Neuronal stem cell (in vitro differentiated cells): Measurements from ENCODE around the gene KANSL1.

Source experiments
- DNase-seq: peaks from one replicate; pipeline ENCODE4 v3.0.0-alpha.2; 2013; ENCODE audit warnings: low spot score
- H2AFZ ChIP-seq: one replicate; pipeline ENCODE4 v1.6.1; 2013; ENCODE audit warnings: mild to moderate bottlenecking, low read length, inconsistent platforms
- H2AK5ac ChIP-seq: 2 replicates; pipeline ENCODE4 v1.6.1; 2013; ENCODE audit warnings: low read depth, mild to moderate bottlenecking, inconsistent platforms, low read length, moderate library complexity, mixed read lengths
- H2BK120ac ChIP-seq: 2 replicates; pipeline ENCODE4 v1.6.1; 2013; ENCODE audit warnings: low read depth, mild to moderate bottlenecking, inconsistent platforms, low read length, moderate library complexity, mixed read lengths
- H2BK12ac ChIP-seq: one replicate; pipeline ENCODE4 v1.6.1; 2013; ENCODE audit warnings: low read length, inconsistent platforms
- H2BK15ac ChIP-seq: 2 replicates; pipeline ENCODE4 v1.6.1; 2013; ENCODE audit warnings: mild to moderate bottlenecking, low read length, inconsistent platforms, mixed read lengths
- H2BK5ac ChIP-seq: one replicate; pipeline ENCODE4 v1.6.1; 2013; ENCODE audit warnings: inconsistent platforms, mild to moderate bottlenecking, low read length, moderate library complexity
- H3K14ac ChIP-seq: one replicate; pipeline ENCODE4 v1.6.1; 2013; ENCODE audit warnings: low read length, inconsistent platforms
- H3K18ac ChIP-seq: 2 replicates; pipeline ENCODE4 v1.6.1; 2013; ENCODE audit warnings: low read length, inconsistent platforms
- H3K23ac ChIP-seq: 2 replicates; pipeline ENCODE4 v1.6.1; 2013; ENCODE audit warnings: low read depth, mild to moderate bottlenecking, mixed read lengths, low read length, inconsistent platforms; ENCODE audit not compliant: poor library complexity
- H3K27ac ChIP-seq: replicated peaks from 3 replicates; pipeline ENCODE4 v1.5.1; 2013; ENCODE audit warnings: low read length, inconsistent platforms
- H3K27me3 ChIP-seq, 3 experiments: 2 replicates each; pipeline ENCODE4 v1.6.1; 2013; ENCODE audit warnings: low read length in 3 of 3, mild to moderate bottlenecking in 2 of 3, inconsistent platforms in 1 of 3, low read depth in 1 of 3, mixed read lengths in 1 of 3, moderate library complexity in 1 of 3; ENCODE audit not compliant: control insufficient read depth in 3 of 3, insufficient read depth in 3 of 3
- H3K36me3 ChIP-seq, 2 donors: replicated peaks in 1 of 2; 2 replicates each; pipeline ENCODE4 v1.6.1; 2013; ENCODE audit warnings: low read length in 2 of 2; ENCODE audit not compliant: control insufficient read depth in 2 of 2, insufficient read depth in 2 of 2
- H3K4ac ChIP-seq: 2 replicates; pipeline ENCODE4 v1.6.1; 2013; ENCODE audit warnings: inconsistent platforms, mild to moderate bottlenecking, low read length, moderate library complexity
- H3K4me1 ChIP-seq, 2 donors: 1 replicate in 1 of 2; 2 replicates in 1 of 2; pipeline ENCODE4 v1.6.1; 2013; ENCODE audit warnings: low read length in 2 of 2, low read depth in 1 of 2; ENCODE audit not compliant: control insufficient read depth in 2 of 2, insufficient read depth in 1 of 2
- H3K4me2 ChIP-seq: one replicate; pipeline ENCODE4 v1.6.1; 2013; ENCODE audit warnings: mild to moderate bottlenecking, low read length, inconsistent platforms; ENCODE audit not compliant: insufficient read depth, poor library complexity, severe bottlenecking
- H3K4me3 ChIP-seq, 2 donors: 2 replicates each; pipeline ENCODE4 v1.5.1; 2013; ENCODE audit warnings: low read length in 2 of 2, mild to moderate bottlenecking in 2 of 2, inconsistent platforms in 1 of 2, moderate library complexity in 1 of 2
- H3K79me1 ChIP-seq: one replicate; pipeline ENCODE4 v1.6.1; 2013; ENCODE audit warnings: low read depth, mild to moderate bottlenecking, inconsistent platforms, low read length, moderate library complexity
- H3K9ac ChIP-seq: one replicate; pipeline ENCODE4 v1.6.1; 2013; ENCODE audit warnings: mild to moderate bottlenecking, low read depth, low read length, inconsistent platforms; ENCODE audit not compliant: poor library complexity
- H3K9me3 ChIP-seq, 2 donors: replicated peaks in 1 of 2; 2 replicates each; pipeline versions ENCODE3 to v1.6.1; 2013; ENCODE audit warnings: low read length in 2 of 2, mild to moderate bottlenecking in 2 of 2, inconsistent platforms in 1 of 2, low read depth in 1 of 2, mixed read lengths in 1 of 2, moderate library complexity in 1 of 2; ENCODE audit not compliant: control insufficient read depth in 2 of 2, insufficient read depth in 1 of 2
- H4K8ac ChIP-seq: one replicate; pipeline ENCODE4 v1.6.1; 2013; ENCODE audit warnings: low read depth, mild to moderate bottlenecking, inconsistent platforms, low read length, moderate library complexity
- H4K91ac ChIP-seq: one replicate; pipeline ENCODE4 v1.6.1; 2013; ENCODE audit warnings: low read length, low read depth, mild to moderate bottlenecking, inconsistent platforms; ENCODE audit not compliant: poor library complexity
- WGBS, 2 donors: extraction: QIAGEN DNeasy Blood & Tissue Kit; methylation state at CpG; one replicate each; pipeline ENCODE4 v1.1.7; 2013; ENCODE audit warnings: missing lambda C conversion rate in 2 of 2, mixed read lengths in 1 of 2; ENCODE audit not compliant: insufficient read length in 2 of 2, insufficient replicate concordance in 1 of 2; ENCODE audit errors: extremely low coverage in 2 of 2; 5-methylcytosine and 5-hydroxymethylcytosine counted together

KANSL1 gene

GRCh38 chr17:46078675-46079074, 114.6 kb downstream of the KANSL1 start:
- Histone ChIP-seq H3K27ac (no peak overlapping the region), H2AFZ (no peak overlapping the region), H3K18ac (no peak overlapping the region), H3K9ac (no peak overlapping the region), H2BK15ac (no peak overlapping the region), H2AK5ac (no peak overlapping the region), H3K79me1 (no peaks in the 10 kb centered on the region), H2BK5ac (no peak overlapping the region), H3K4me3 (no peak overlapping the region), H3K14ac (no peak overlapping the region), H3K36me3 (peaks cover 4 to 83% of the 10 kb centered on the region in 2 donors), H3K4ac (no peak overlapping the region), H4K8ac (no peak overlapping the region), H3K27me3 (no peaks in the 10 kb centered on the region), H3K4me2 (no peak overlapping the region), H3K23ac (no peak overlapping the region), H3K4me1 (peaks cover 0 to 9% of the 10 kb centered on the region in 2 donors), H3K9me3 (peaks cover 0 to 5% of the 10 kb centered on the region in 2 donors), H4K91ac (no peak overlapping the region), H2BK120ac (no peak overlapping the region), H2BK12ac (no peak overlapping the region)
- DNase-seq, result no peak
- no CpG with 5 or more reads among the region's 4 CpGs for WGBS, 2 donors

GRCh38 chr17:46074540-46074939, 118.7 kb downstream of the KANSL1 start:
- H2BK15ac ChIP-seq, result no peak overlapping the region
- no peak overlapping the region for H3K23ac ChIP-seq
- H3K9ac ChIP-seq, result no peak overlapping the region
- no peak overlapping the region for H2BK12ac ChIP-seq
- no peak overlapping the region for H2BK5ac ChIP-seq
- no peak overlapping the region for H3K4me3 ChIP-seq
- no peak overlapping the region for H3K27ac ChIP-seq
- no peak overlapping the region for H3K4me2 ChIP-seq
- no peak overlapping the region for H2AK5ac ChIP-seq
- peaks cover 5 to 6% of the 10 kb centered on the region in 2 donors for H3K4me1 ChIP-seq
- no CpG with 5 or more reads among the region's 1 CpG for WGBS, 2 donors
- no peaks in the 10 kb centered on the region for H3K27me3 ChIP-seq
- H3K18ac ChIP-seq, result no peak overlapping the region
- no peak for DNase-seq
- no peak overlapping the region for H3K4ac ChIP-seq
- H2BK120ac ChIP-seq, result no peak overlapping the region
- H4K91ac ChIP-seq, result no peak overlapping the region
- no peak overlapping the region for H4K8ac ChIP-seq
- no peak overlapping the region for H2AFZ ChIP-seq
- no peak overlapping the region for H3K14ac ChIP-seq
- H3K36me3 ChIP-seq, result peaks cover 4 to 59% of the 10 kb centered on the region in 2 donors
- no peaks in the 10 kb centered on the region for H3K79me1 ChIP-seq
- peaks cover 0 to 5% of the 10 kb centered on the region in 2 donors for H3K9me3 ChIP-seq

GRCh38 chr17:46072998-46073397, 120.2 kb downstream of the KANSL1 start:
- H3K4me1 ChIP-seq, result peaks cover 2 to 6% of the 10 kb centered on the region in 2 donors
- peaks cover 4 to 61% of the 10 kb centered on the region in 2 donors for H3K36me3 ChIP-seq
- H3K18ac ChIP-seq, result no peak overlapping the region
- no peak overlapping the region for H4K8ac ChIP-seq
- H3K27me3 ChIP-seq, result no peaks in the 10 kb centered on the region
- whole genome bisulfite sequencing, 2 donors, result no CpG with 5 or more reads among the region's 1 CpG
- H3K23ac ChIP-seq, result no peak overlapping the region
- no peak overlapping the region for H3K4ac ChIP-seq
- H2BK5ac ChIP-seq, result no peak overlapping the region
- no peak overlapping the region for H3K14ac ChIP-seq
- H2AK5ac ChIP-seq, result no peak overlapping the region
- H3K9ac ChIP-seq, result no peak overlapping the region
- no peak overlapping the region for H4K91ac ChIP-seq
- no peak overlapping the region for H2AFZ ChIP-seq
- H3K4me3 ChIP-seq, result no peak overlapping the region
- no peak for DNase-seq
- H2BK15ac ChIP-seq, result no peak overlapping the region
- H3K27ac ChIP-seq, result no peak overlapping the region
- H2BK12ac ChIP-seq, result no peak overlapping the region
- H3K9me3 ChIP-seq, result peaks cover 0 to 2% of the 10 kb centered on the region in 2 donors
- H3K4me2 ChIP-seq, result no peak overlapping the region
- no peaks in the 10 kb centered on the region for H3K79me1 ChIP-seq
- H2BK120ac ChIP-seq, result no peak overlapping the region

- Histone ChIP-seq H3K79me1 (no peaks in the 10 kb centered on the region), H2BK120ac (no peak overlapping the region), H2BK5ac (no peak overlapping the region), H3K27me3 (no peaks in the 10 kb centered on the region), H4K8ac (no peak overlapping the region), H3K14ac (no peak overlapping the region), H2BK12ac (no peak overlapping the region), H3K9ac (no peak overlapping the region), H4K91ac (no peak overlapping the region), H3K4ac (no peak overlapping the region), H3K4me1 (peaks cover 2 to 6% of the 10 kb centered on the region in 2 donors), H3K27ac (no peak overlapping the region), H3K4me3 (no peak overlapping the region), H2AFZ (no peak overlapping the region), H2AK5ac (no peak overlapping the region), H3K4me2 (no peak overlapping the region), H3K23ac (no peak overlapping the region), H3K9me3 (no peaks in the 10 kb centered on the region), H3K36me3 (peaks cover 6 to 62% of the 10 kb centered on the region in 2 donors), H3K18ac (no peak overlapping the region), H2BK15ac (no peak overlapping the region)
- no CpG with 5 or more reads among the region's 5 CpGs for WGBS, 2 donors
- DNase-seq, result no peak
These were observed 121.4 kb downstream of the KANSL1 start for GRCh38 chr17:46071796-46072195.
